ENCODE results near the gene MEAF6. TPM values are rescaled to one million over a fixed set of nuclear protein-coding genes. Genes with fewer than 3 reads are reported as not detected.
"Not testable (repeated sequence)": the region's sequence is repeated elsewhere in the genome, so short reads cannot be mapped to it uniquely, and the experiment has no call there.

The MEAF6 gene
- total and polyA plus RNA-seq, 11 donors: 27.4 to 55.7 (median 39.6) TPM

DNA sequence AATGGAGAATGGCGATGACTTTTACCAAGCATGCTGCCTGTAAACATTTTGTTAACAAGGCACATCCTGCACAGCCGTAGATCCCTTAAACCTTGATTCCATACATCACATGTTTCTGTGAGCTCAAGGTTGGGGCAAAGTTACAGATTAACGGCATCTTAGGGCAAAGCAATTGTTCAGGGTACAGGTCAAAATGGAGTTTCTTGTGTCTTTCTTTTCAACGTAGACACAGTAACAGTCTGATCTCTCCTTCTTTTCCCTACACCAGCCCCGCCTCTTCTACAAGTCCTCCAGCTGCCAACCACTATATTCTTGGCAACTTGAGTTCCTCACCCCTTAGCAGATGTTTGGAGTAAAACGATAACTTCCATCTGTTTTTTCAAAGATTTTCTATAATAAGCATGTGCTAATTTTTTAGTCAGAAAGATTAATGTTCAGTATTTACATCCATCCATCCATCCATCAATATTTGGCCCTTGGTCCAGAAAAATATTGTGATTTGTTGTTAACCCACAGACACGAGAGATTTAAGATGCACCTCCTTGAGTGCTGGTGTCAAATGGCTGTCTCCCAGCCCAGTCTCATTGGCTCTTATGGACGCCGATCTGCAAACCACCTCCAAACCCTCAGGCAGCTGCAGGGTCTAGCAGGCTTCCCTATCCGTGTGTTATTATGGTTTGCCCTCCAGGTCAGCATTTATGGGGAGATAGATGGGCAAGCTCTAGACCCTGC is 46.0 kb upstream of the MEAF6 start:
- intact Hi-C loops (cut with DNase I): no loop called here
- Histone ChIP-seq H3K27ac (no peak overlapping the region), H3K9me3 (no peaks in the 10 kb centered on the region), H3K36me3 (peaks cover 0 to 26% (median 13%) of the 10 kb centered on the region in 9 donors), H3K27me3 (no peaks in the 10 kb centered on the region), H3K4me3 (no peak overlapping the region), H3K4me1 (peaks cover 0 to 16% (median 10%) of the 10 kb centered on the region in 12 donors)
- TF ChIP-seq, protein P1, sequence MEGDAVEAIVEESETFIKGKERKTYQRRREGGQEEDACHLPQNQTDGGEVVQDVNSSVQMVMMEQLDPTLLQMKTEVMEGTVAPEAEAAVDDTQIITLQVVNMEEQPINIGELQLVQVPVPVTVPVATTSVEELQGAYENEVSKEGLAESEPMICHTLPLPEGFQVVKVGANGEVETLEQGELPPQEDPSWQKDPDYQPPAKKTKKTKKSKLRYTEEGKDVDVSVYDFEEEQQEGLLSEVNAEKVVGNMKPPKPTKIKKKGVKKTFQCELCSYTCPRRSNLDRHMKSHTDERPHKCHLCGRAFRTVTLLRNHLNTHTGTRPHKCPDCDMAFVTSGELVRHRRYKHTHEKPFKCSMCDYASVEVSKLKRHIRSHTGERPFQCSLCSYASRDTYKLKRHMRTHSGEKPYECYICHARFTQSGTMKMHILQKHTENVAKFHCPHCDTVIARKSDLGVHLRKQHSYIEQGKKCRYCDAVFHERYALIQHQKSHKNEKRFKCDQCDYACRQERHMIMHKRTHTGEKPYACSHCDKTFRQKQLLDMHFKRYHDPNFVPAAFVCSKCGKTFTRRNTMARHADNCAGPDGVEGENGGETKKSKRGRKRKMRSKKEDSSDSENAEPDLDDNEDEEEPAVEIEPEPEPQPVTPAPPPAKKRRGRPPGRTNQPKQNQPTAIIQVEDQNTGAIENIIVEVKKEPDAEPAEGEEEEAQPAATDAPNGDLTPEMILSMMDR (IDR thresholded peaks at IDR 0.05): no peak
- no peak for TF ChIP-seq POLR2A (IDR thresholded peaks at IDR 0.05)
- no peak for ATAC-seq
- 71 to 83% (median 77%) methylated on average over 10 of the region's 10 CpGs for WGBS, 4 donors
- no peak for DNase-seq

DNA sequence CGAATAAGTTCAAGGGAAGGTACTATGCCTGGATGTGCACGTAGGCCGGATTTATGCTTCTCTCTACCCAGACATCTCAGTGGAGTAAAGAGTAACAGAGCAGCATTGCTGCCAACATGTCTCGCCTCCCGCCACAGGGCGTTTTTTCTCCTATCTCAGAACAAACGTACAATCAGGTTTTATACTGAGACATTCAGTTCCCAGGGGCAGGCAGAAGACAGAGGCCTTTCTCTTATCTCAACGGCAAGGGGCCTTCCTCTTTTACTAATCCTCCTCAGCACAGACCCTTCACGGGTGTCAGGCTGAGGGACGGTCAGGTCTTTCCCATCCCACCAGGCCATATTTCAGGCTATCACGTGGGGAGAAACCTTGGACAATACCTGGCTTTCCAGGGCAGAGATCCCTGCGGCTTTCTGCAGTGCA is 45.4 kb upstream of the MEAF6 start:
- ATAC-seq, H3K4me3 ChIP-seq, H3K27me3 ChIP-seq, H3K27ac ChIP-seq, DNase-seq, H3K9me3 ChIP-seq: not testable (repeated sequence)
- 43 to 61% (median 53%) methylated on average over 12 of the region's 12 CpGs for WGBS, 4 donors
- intact Hi-C loops (cut with DNase I): loop anchor here in 1 of 10 donors (5.0 kb wide), 1 partner anchor 32 kb away; no protein-coding TSS in a partner anchor
- H3K4me1 ChIP-seq: peaks cover 0 to 16% (median 10%) of the 10 kb centered on the region in 12 donors
- H3K36me3 ChIP-seq: peaks cover 0 to 20% (median 7%) of the 10 kb centered on the region in 9 donors

DNA sequence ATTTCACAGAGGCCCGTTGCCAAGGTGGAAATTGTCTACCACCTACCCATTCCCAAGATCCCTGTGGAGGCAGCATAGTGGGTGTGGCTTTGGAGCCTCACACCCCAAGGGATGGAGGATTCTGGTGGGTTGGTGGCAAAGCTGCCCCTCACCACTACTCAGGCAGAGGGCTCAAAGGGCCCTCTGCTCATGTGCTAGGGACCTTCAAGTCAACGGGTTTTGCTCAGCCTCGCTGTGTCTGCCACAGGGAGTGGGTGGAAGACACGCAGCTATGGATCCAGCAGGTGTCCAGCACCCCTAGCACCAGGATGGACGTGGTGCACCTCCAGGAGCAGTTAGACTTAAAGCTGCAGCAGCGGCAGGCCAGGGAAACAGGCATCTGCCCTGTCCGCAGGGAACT is 44.5 kb upstream of the MEAF6 start:
- ATAC-seq: no peak
- Histone ChIP-seq H3K9me3 (no peaks in the 10 kb centered on the region), H3K27ac (no peak overlapping the region), H3K27me3 (no peaks in the 10 kb centered on the region), H3K36me3 (peaks cover 0 to 12% (median 5%) of the 10 kb centered on the region in 9 donors), H3K4me3 (no peak overlapping the region), H3K4me1 (peaks cover 0 to 19% (median 12%) of the 10 kb centered on the region in 12 donors)
- no peak for TF ChIP-seq POLR2A (IDR thresholded peaks at IDR 0.05)
- TF ChIP-seq, protein P1 (IDR thresholded peaks at IDR 0.05): no peak
- intact Hi-C loops (cut with DNase I): loop anchor here in 1 of 10 donors (5.0 kb wide), 1 partner anchor 33 kb away; no protein-coding TSS in a partner anchor
- no peak for DNase-seq
- 82 to 90% (median 87%) methylated on average over 2 to 7 of the region's 7 CpGs for WGBS, 4 donors

DNA sequence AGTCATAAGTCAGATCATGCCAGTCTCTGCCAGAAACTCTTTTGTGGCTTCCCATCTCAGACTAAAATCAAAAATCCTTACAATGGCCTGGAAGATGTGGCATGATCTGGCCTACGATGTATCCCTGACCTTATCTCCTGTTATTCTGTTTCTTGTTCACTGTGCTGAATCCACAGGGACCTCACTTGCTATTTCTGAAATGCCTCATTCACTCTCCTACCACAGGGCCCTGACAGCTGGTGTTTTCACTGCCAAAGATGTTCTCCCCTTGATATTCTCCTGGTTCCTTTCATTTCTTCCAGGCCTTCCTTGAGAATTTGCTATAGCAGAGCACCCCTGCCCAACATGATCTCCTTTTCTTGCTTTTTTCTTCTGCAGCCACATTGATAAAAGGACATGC is 43.8 kb upstream of the MEAF6 start:
- intact Hi-C loops (cut with DNase I): loop anchor here in 1 of 10 donors (5.0 kb wide), 1 partner anchor 34 kb away; no protein-coding TSS in a partner anchor
- Histone ChIP-seq H3K27me3 (no peaks in the 10 kb centered on the region), H3K4me3 (no peak overlapping the region), H3K4me1 (peaks cover 0 to 21% (median 13%) of the 10 kb centered on the region in 12 donors), H3K9me3 (no peaks in the 10 kb centered on the region), H3K27ac (no peak overlapping the region), H3K36me3 (peaks cover 0 to 12% (median 1%) of the 10 kb centered on the region in 9 donors)
- DNase-seq (no peak), ATAC-seq (no peak)
- 49 to 65% (median 57%) methylated on average over 1 of the region's 1 CpG for WGBS, 4 donors
- TF ChIP-seq, protein P1 (IDR thresholded peaks at IDR 0.05): no peak
- TF ChIP-seq POLR2A (IDR thresholded peaks at IDR 0.05): no peak
